NCI-H1694 treated with DMSO at 0.1 percent for 48 hours (cell line): ENCODE measurements around the gene MARS1.
"Not testable (repeated sequence)": the region's sequence is repeated elsewhere in the genome, so short reads cannot be mapped to it uniquely, and the experiment has no call there.

Source experiments
- DNase-seq: peaks from one replicate; lab custom pipeline; 2025; lab: John Stamatoyannopoulos, UW

The MARS1 gene

GRCh38 chr12:57551637-57552305, 63.9 kb downstream of the MARS1 start:
- DNase-seq, result no peak

- DNase-seq, result no peak
Measured at GRCh38 chr12:57552306-57552651, 64.4 kb downstream of the MARS1 start.

GRCh38 chr12:57552835-57553313, 65.0 kb downstream of the MARS1 start:
- no peak for DNase-seq

GRCh38 chr12:57553343-57554202, 65.7 kb downstream of the MARS1 start:
- no peak for DNase-seq

- no peak for DNase-seq
Measured at GRCh38 chr12:57554453-57554852, 66.6 kb downstream of the MARS1 start.

- DNase-seq, result no peak
Measured at GRCh38 chr12:57554897-57555296, 67.0 kb downstream of the MARS1 start.

- DNase-seq, result no peak
Measured at GRCh38 chr12:57558864-57559263, 71.0 kb downstream of the MARS1 start.

- DNase-seq, result no peak
Measured at GRCh38 chr12:57560516-57560915, 72.6 kb downstream of the MARS1 start.

- DNase-seq, result not testable (repeated sequence)
Measured at GRCh38 chr12:57561117-57561516, 73.2 kb downstream of the MARS1 start.

- DNase-seq, result no peak
Measured at GRCh38 chr12:57563358-57563757, 75.5 kb downstream of the MARS1 start.

GRCh38 chr12:57564178-57564740, 76.4 kb downstream of the MARS1 start:
- DNase-seq, result no peak
